ENCODE measurements around the gene KIF18B.

- TF ChIP-seq CTCF (conservative IDR thresholded peaks at IDR 0.05; ENCODE audit: low read depth, low read length) (no peak), EZH2 (IDR thresholded peaks at IDR 0.05; ENCODE audit: borderline replicate concordance, low read depth, low read length, poor library complexity, severe bottlenecking) (no peak)
These were observed 34.6 kb downstream of the KIF18B start for GRCh38 chr17:44912763-44913544.

Measured in A673 (cell line).